BLaER1 (cell line): Measurements from ENCODE around the gene ZC3H4.

Source experiments
- H3K27ac ChIP-seq: shearing (Covaris generic); formaldehyde crosslinking; 2 replicates; pipeline ENCODE4 v1.8.1; 2022
- H3K27me3 ChIP-seq: shearing (Covaris generic); formaldehyde crosslinking; 2 replicates; pipeline ENCODE4 v1.8.1; 2022
- H3K36me3 ChIP-seq: shearing (Covaris generic); formaldehyde crosslinking; 2 replicates; pipeline ENCODE4 v1.8.1; 2022
- H3K4me1 ChIP-seq: shearing (Covaris generic); formaldehyde crosslinking; 2 replicates; pipeline ENCODE4 v1.8.1; 2022
- H3K4me2 ChIP-seq: shearing (Covaris generic); formaldehyde crosslinking; 2 replicates; pipeline ENCODE4 v1.8.1; 2022
- H3K4me3 ChIP-seq: shearing (Covaris generic); formaldehyde crosslinking; 2 replicates; pipeline ENCODE4 v1.8.1; 2022
- H3K9ac ChIP-seq: shearing (Covaris generic); formaldehyde crosslinking; 2 replicates; pipeline ENCODE4 v1.8.1; 2022
- H3K9me3 ChIP-seq: shearing (Covaris generic); formaldehyde crosslinking; 2 replicates; pipeline ENCODE4 v1.8.1; 2022
- H4K20me1 ChIP-seq: shearing (Covaris generic); formaldehyde crosslinking; 2 replicates; pipeline ENCODE4 v1.8.1; 2022
- Cebpa-rat ChIP-seq: shearing (Covaris generic); IDR thresholded peaks from 2 replicates; pipeline ENCODE4 v1.8.1; 2022

The ZC3H4 gene

DNA sequence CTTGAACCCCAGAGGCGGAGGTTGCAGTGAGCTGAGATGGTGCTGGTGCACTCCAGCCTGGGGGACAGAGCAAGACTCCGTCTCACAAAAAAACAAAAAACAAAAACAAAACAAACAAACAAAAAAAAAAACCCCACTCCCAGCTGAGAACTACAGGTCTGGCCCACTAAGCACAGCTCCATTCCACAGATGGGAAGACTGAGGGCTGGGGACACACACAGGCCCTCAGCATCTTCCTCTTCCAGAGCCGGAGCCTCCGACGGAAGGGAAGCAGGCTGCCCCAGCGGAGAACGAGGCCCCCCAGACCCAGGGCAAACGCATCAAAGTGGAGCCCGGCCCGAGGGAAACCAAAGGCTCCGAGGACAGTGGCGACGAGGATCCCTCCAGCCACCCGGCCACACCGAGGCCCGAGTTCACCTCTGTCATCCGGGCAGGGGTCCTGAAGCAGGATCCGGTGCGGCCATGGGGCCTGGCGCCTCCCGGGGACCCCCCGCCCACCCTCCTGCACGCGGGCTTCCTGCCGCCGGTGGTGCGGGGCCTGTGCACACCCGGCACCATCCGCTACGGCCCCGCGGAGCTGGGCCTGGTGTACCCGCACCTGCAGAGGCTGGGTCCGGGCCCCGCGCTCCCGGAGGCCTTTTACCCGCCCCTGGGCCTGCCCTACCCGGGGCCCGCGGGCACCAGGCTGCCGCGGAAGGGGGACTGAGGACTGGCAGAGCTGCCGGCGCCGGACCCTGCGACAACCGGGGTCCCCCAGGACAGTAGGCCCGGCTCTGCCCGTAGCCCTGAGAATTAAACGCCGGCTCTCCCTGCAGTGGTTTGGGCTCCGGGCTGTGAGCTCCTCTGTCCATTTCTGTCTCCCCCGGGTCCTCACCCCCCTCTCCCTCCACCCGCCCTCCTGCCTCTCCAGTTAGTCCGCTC is 68.4 kb downstream of the ZC3H4 start:
- Histone ChIP-seq H3K4me1 (peaks cover 17% of the 10 kb centered on the region), H3K27me3 (no peaks in the 10 kb centered on the region), H3K4me3 (no peak overlapping the region), H3K9me3 (no peaks in the 10 kb centered on the region), H4K20me1 (peaks cover 43% of the 10 kb centered on the region), H3K9ac (no peak overlapping the region), H3K36me3 (peaks cover 64% of the 10 kb centered on the region), H3K27ac (no peak overlapping the region), H3K4me2 (no peak overlapping the region)
- TF ChIP-seq Cebpa-rat = no peak

DNA sequence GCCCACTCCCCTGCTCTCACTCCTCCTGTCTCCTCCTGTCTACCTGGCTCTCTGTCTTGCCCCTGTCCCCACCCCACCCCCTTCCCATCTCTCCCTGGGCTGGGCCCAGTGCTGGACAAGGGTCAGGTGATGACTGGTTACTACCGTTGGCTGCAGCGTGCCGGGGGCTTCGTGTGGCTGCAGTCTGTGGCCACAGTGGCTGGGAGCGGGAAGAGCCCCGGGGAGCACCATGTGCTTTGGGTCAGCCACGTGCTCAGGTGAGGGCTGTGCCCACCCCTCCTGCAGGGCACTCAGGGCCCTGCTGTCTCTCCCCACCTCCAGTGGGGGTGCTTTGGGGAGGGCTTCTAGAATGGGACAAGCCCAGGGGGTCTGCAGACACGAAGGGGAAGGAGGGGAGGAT is 72.7 kb downstream of the ZC3H4 start:
- Histone ChIP-seq H3K9me3 (no peaks in the 10 kb centered on the region), H3K27me3 (no peaks in the 10 kb centered on the region), H3K4me1 (peaks cover 8% of the 10 kb centered on the region), H3K9ac (no peak overlapping the region), H3K27ac (no peak overlapping the region), H3K4me3 (no peak overlapping the region), H3K4me2 (no peak overlapping the region), H3K36me3 (peaks cover 64% of the 10 kb centered on the region), H4K20me1 (peaks cover 22% of the 10 kb centered on the region)
- TF ChIP-seq Cebpa-rat = no peak

- TF ChIP-seq Cebpa-rat = no peak
- Histone ChIP-seq H3K9me3 (no peaks in the 10 kb centered on the region), H3K36me3 (peaks cover 49% of the 10 kb centered on the region), H3K9ac (no peak overlapping the region), H3K27me3 (peaks cover 11% of the 10 kb centered on the region; the same call in 1 of the 2 replicates), H3K4me1 (peaks cover 15% of the 10 kb centered on the region), H3K27ac (no peak overlapping the region), H3K4me2 (no peak overlapping the region), H3K4me3 (no peak overlapping the region), H4K20me1 (peaks cover 9% of the 10 kb centered on the region; the same call in 1 of the 2 replicates)
These were observed 74.2 kb downstream of the ZC3H4 start for GRCh38 chr19:47039239-47039874.

DNA sequence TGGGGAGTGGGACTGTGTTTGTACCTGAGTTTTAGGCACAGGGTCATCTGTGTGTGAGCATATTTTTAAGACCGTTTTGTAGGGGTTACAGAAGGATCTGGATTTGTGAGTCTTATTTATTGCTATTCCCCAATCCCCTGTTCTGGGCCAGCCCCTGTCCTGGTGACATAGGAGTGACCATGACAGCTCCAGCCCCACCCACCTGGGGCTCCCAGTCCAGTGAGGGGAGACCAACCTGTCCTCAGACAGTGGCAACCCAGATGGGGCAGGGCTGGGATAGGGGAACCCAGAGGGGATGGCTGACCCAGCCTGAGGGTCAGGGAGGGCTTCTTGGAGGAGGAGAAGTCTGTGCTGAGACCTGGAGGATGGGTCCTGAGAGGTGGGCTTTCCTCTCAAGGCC is 75.8 kb downstream of the ZC3H4 start:
- H4K20me1 ChIP-seq = no peaks in the 10 kb centered on the region
- no peak for TF ChIP-seq Cebpa-rat
- H3K4me1 ChIP-seq = peaks cover 15% of the 10 kb centered on the region
- no peak overlapping the region for H3K4me2 ChIP-seq
- H3K4me3 ChIP-seq = no peak overlapping the region
- H3K36me3 ChIP-seq = peaks cover 34% of the 10 kb centered on the region
- peaks cover 11% of the 10 kb centered on the region; the same call in 1 of the 2 replicates for H3K27me3 ChIP-seq
- no peak overlapping the region for H3K27ac ChIP-seq
- H3K9ac ChIP-seq = no peak overlapping the region
- no peaks in the 10 kb centered on the region for H3K9me3 ChIP-seq

DNA sequence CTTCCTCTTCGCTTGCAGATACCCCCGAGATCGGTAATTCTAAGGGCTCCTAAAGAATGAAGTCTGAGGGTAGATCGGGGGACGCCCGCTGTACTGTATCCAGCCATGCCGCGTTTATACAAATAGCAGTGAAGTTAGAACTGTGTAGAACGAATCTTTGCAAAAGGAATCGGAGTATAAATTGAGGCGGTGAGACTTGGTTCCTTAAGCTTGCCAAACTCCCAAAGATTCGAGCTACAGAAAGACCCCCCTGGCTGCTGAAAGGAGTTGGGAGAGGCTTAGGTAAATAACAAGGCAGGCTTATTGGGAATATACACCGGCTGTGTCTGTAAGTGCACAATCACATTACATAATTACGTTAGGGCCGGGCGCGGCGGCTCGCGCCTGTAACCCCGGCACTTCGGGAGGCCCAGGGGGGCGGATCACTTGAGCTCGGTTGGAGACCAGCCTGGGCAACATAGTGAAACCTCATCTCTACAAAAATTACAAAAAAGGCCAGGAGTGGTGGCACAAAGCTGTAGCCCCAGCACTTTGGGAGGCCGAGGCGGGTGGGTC is 77.4 kb downstream of the ZC3H4 start:
- H3K27me3 ChIP-seq = peaks cover 23% of the 10 kb centered on the region
- H3K9ac ChIP-seq = peak overlapping the region; percentile 43; the same call in 1 of the 2 replicates

DNA sequence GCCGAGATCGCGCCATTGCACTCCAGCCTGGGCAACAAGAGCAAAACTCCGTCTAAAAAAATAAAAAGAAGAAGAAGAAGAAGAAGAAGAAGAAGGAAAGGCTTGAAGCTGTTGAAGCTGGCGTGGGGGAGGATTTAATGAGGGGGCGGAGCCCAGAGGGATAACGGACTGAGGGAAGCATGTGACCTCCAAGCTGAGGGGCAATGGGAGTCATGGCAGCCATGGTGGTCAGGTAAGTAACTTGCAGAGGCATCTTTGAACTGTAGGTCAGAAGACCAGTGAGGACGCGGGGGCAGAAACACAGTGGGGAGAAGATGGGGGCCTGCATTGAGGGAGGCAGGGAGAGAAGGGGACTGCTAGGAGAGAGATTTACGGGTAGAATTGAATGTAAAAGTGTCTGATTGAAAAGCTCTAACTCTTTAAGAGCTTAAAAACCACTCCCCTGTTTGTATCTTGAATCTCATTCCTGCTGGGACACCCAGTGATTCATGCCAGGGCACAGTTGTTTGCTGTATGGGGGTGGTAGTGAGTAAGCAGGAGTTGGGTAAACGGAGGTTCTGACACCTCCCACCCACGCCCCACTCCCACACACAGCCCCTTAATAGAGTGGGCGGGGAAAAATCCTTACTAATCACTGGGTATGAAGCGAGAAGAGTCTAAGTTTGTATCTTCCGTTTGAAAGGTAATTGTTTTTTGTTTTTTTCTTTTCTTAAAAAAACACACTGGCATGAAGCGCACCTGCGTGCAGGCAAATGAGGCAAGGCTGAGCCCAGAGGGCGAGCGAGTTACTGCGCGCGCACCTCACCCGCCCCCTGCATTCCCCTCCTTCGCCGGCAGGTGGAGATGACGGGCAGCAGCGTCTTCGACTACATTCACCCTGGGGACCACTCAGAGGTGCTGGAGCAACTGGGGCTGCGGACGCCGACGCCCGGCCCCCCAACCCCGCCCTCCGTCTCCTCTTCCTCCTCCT is 78.2 kb downstream of the ZC3H4 start:
- Histone ChIP-seq H3K27me3 (peaks cover 31% of the 10 kb centered on the region), H3K9ac (peak overlapping the region; percentile 43; the same call in 1 of the 2 replicates), H4K20me1 (peaks cover 9% of the 10 kb centered on the region; the same call in 1 of the 2 replicates), H3K4me3 (peak overlapping the region; percentile 65), H3K9me3 (no peaks in the 10 kb centered on the region), H3K4me1 (peaks cover 15% of the 10 kb centered on the region), H3K27ac (no peak overlapping the region), H3K36me3 (peaks cover 17% of the 10 kb centered on the region; the same call in 1 of the 2 replicates), H3K4me2 (peak overlapping the region; percentile 86)
- no peak for TF ChIP-seq Cebpa-rat

More for the DNA sequence above, 77.4 kb downstream of the ZC3H4 start:
- no peaks in the 10 kb centered on the region for H3K9me3 ChIP-seq
- peak overlapping the region; percentile 86 for H3K4me2 ChIP-seq
- peak overlapping the region; percentile 65 for H3K4me3 ChIP-seq
- no peak overlapping the region for H3K27ac ChIP-seq
- H3K4me1 ChIP-seq = peaks cover 15% of the 10 kb centered on the region
- TF ChIP-seq Cebpa-rat = no peak
- H3K36me3 ChIP-seq = peaks cover 21% of the 10 kb centered on the region; the same call in 1 of the 2 replicates
- H4K20me1 ChIP-seq = peaks cover 9% of the 10 kb centered on the region; the same call in 1 of the 2 replicates

GRCh38 chr19:47032171-47032811 is 81.3 kb downstream of the ZC3H4 start:
- Histone ChIP-seq H3K4me3 (no peak overlapping the region), H3K27ac (no peak overlapping the region), H3K4me1 (peaks cover 15% of the 10 kb centered on the region), H3K27me3 (peaks cover 62% of the 10 kb centered on the region), H3K36me3 (no peaks in the 10 kb centered on the region), H3K9ac (no peak overlapping the region), H3K9me3 (no peaks in the 10 kb centered on the region), H4K20me1 (peaks cover 15% of the 10 kb centered on the region), H3K4me2 (no peak overlapping the region)
- TF ChIP-seq Cebpa-rat = no peak

DNA sequence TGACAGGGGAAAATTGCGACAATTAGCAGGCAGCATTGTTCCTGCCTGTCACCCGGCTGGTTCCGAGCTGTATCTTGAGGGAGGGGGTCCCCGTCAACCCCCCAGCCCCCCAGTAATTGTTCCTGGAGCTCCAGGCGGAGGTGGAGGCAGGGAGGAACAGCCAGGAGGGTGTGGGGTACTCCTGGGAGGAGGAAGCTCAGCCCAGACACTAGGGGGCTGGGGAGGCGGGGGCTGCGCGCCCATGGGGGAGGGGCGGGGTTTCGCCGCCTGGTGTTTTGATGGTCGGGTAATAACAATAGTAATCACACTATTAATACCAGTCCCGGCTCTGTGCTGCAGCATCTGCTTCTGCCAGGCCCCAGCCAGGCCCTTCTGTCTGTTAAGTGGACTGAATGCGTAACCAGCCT is 85.4 kb downstream of the ZC3H4 start:
- peaks cover 92% of the 10 kb centered on the region for H3K27me3 ChIP-seq
- no peaks in the 10 kb centered on the region for H3K9me3 ChIP-seq
- no peak overlapping the region for H3K4me2 ChIP-seq
- H3K4me3 ChIP-seq = no peak overlapping the region
- TF ChIP-seq Cebpa-rat = no peak
- H3K4me1 ChIP-seq = no peaks in the 10 kb centered on the region
- no peaks in the 10 kb centered on the region for H3K36me3 ChIP-seq
- H3K27ac ChIP-seq = no peak overlapping the region
- H3K9ac ChIP-seq = no peak overlapping the region
- peaks cover 30% of the 10 kb centered on the region for H4K20me1 ChIP-seq
